Mesenchymal stem cell (in vitro differentiated cells and primary cell): ENCODE data around the gene GATAD2B. TPM values are rescaled to one million over a fixed set of nuclear protein-coding genes. Genes with fewer than 3 reads are reported as not detected.

ENCODE experiments used
- DNase-seq: peaks from one replicate; pipeline ENCODE4 v3.0.0-alpha.2; 2013
- H2AFZ ChIP-seq: one replicate; pipeline ENCODE4 v1.6.1; 2013; ENCODE audit warnings: low read depth, mild to moderate bottlenecking, control low read depth, inconsistent platforms, low read length, moderate library complexity
- H2AK5ac ChIP-seq: 2 replicates; pipeline ENCODE4 v1.6.1; 2013; ENCODE audit warnings: low read length, moderate library complexity, mild to moderate bottlenecking, inconsistent platforms; ENCODE audit not compliant: severe bottlenecking
- H2BK120ac ChIP-seq: one replicate; pipeline ENCODE4 v1.6.1; 2013; ENCODE audit warnings: low read depth, mild to moderate bottlenecking, inconsistent platforms, low read length, moderate library complexity
- H2BK12ac ChIP-seq, 2 experiments: one replicate each; pipeline ENCODE4 v1.6.1; 2013; ENCODE audit warnings: inconsistent platforms in 2 of 2, low read length in 2 of 2, mild to moderate bottlenecking in 2 of 2, moderate library complexity in 2 of 2, control low read depth in 1 of 2
- H2BK15ac ChIP-seq: one replicate; pipeline ENCODE4 v1.6.1; 2013; ENCODE audit warnings: mild to moderate bottlenecking, low read depth, inconsistent platforms; ENCODE audit not compliant: poor library complexity, severe bottlenecking
- H2BK5ac ChIP-seq: 2 replicates; pipeline ENCODE4 v1.6.1; 2013; ENCODE audit warnings: low read depth, mild to moderate bottlenecking, low read length, control low read depth, inconsistent platforms; ENCODE audit not compliant: poor library complexity, severe bottlenecking
- H3K14ac ChIP-seq, 2 experiments: one replicate each; pipeline ENCODE4 v1.6.1; 2013; ENCODE audit warnings: inconsistent platforms in 2 of 2, low read length in 2 of 2, control low read depth in 1 of 2, mild to moderate bottlenecking in 1 of 2, moderate library complexity in 1 of 2
- H3K18ac ChIP-seq, 2 experiments: one replicate each; pipeline ENCODE4 v1.6.1; 2013; ENCODE audit warnings: inconsistent platforms in 2 of 2, low read length in 2 of 2, control low read depth in 1 of 2, low read depth in 1 of 2, mild to moderate bottlenecking in 1 of 2
- H3K23ac ChIP-seq, 2 experiments: one replicate each; pipeline ENCODE4 v1.6.1; 2013; ENCODE audit warnings: inconsistent platforms in 2 of 2, low read length in 2 of 2, mild to moderate bottlenecking in 2 of 2, moderate library complexity in 2 of 2, control low read depth in 1 of 2
- H3K27ac ChIP-seq: 2 replicates; pipeline ENCODE4 v1.5.1; 2013; ENCODE audit warnings: mild to moderate bottlenecking, moderate library complexity, low read length, control low read depth, inconsistent platforms; ENCODE audit not compliant: poor library complexity, severe bottlenecking
- H3K27me3 ChIP-seq, 2 experiments: 2 replicates each; pipeline versions ENCODE4 v1.6.1 to v1.7.0; 2013; ENCODE audit warnings: low read length in 2 of 2, mild to moderate bottlenecking in 2 of 2, moderate library complexity in 2 of 2, control low read depth in 1 of 2, inconsistent platforms in 1 of 2; ENCODE audit not compliant: control insufficient read depth in 1 of 2, insufficient read depth in 1 of 2
- H3K36me3 ChIP-seq, 2 experiments: 2 replicates each; pipeline versions ENCODE4 v1.6.1 to v1.7.0; 2013; ENCODE audit warnings: low read length in 2 of 2, control low read depth in 1 of 2, inconsistent platforms in 1 of 2, low read depth in 1 of 2, mild to moderate bottlenecking in 1 of 2; ENCODE audit not compliant: insufficient read depth in 2 of 2, control insufficient read depth in 1 of 2
- H3K4ac ChIP-seq, 2 experiments: one replicate each; pipeline ENCODE4 v1.6.1; 2013; ENCODE audit warnings: inconsistent platforms in 2 of 2, low read length in 2 of 2, mild to moderate bottlenecking in 2 of 2, moderate library complexity in 2 of 2, control low read depth in 1 of 2, low read depth in 1 of 2
- H3K4me1 ChIP-seq: 2 replicates; pipeline ENCODE4 v1.6.1; 2013; ENCODE audit warnings: low read depth, low read length, control low read depth; ENCODE audit not compliant: control insufficient read depth, insufficient read depth
- H3K4me2 ChIP-seq: 2 replicates; pipeline ENCODE4 v1.6.1; 2013; ENCODE audit warnings: low read length, mild to moderate bottlenecking, inconsistent platforms; ENCODE audit not compliant: poor library complexity, severe bottlenecking
- H3K4me3 ChIP-seq, 2 experiments: 2 replicates each; pipeline versions ENCODE4 v1.5.1 to v1.7.0; 2013; ENCODE audit warnings: low read length in 2 of 2, mild to moderate bottlenecking in 2 of 2, control low read depth in 1 of 2, low read depth in 1 of 2; ENCODE audit not compliant: insufficient read depth in 1 of 2
- H3K79me1 ChIP-seq: replicated peaks from 2 replicates; pipeline ENCODE4 v1.6.1; 2013; ENCODE audit warnings: mild to moderate bottlenecking, control low read depth, low read length, inconsistent platforms; ENCODE audit not compliant: poor library complexity, severe bottlenecking
- H3K9ac ChIP-seq: 2 replicates; pipeline ENCODE4 v1.7.0; 2013; ENCODE audit warnings: mild to moderate bottlenecking, low read length, moderate library complexity
- H3K9me3 ChIP-seq: 2 replicates; pipeline ENCODE4 v1.7.0; 2013; ENCODE audit warnings: mild to moderate bottlenecking, low read length; ENCODE audit not compliant: control insufficient read depth
- H4K8ac ChIP-seq: one replicate; pipeline ENCODE4 v1.6.1; 2013; ENCODE audit warnings: inconsistent platforms, mild to moderate bottlenecking, low read length, moderate library complexity
- H4K91ac ChIP-seq: one replicate; pipeline ENCODE4 v1.6.1; 2013; ENCODE audit warnings: mild to moderate bottlenecking, low read length, inconsistent platforms
- WGBS: methylation state at CpG from one replicate; pipeline ENCODE4 v1.1.7; 2013; ENCODE audit warnings: mixed read lengths; 5-methylcytosine and 5-hydroxymethylcytosine counted together
- polyA plus RNA-seq, 2 experiments: library from polyadenylated mRNA; stranded (reverse); fragments of 200-250 nt; gene quantifications; one replicate each; pipeline ENCODE4 v1.2.3, GENCODE V29; 2013

Gene GATAD2B
- polyA plus RNA-seq (2013, experiment 1 of 2), result 15.0 TPM
- 14.1 TPM for polyA plus RNA-seq (2013, experiment 2 of 2)

GRCh38 chr1:153922972-153923925 is at the start of gene GATAD2B:
Gene GATAD2B (minus strand): TSS chr1:153922972. CDS start chr1:153828347, 94,625 bp downstream.
- Histone ChIP-seq H3K4me1 (peaks cover 7% of the 10 kb centered on the region), H3K4ac (peak within 1 kb of the TSS; percentile 82 to 94), H3K27me3 (no peaks in the 10 kb centered on the region), H3K14ac (peak within 1 kb of the TSS in 1 of 2 experiments; percentile 97), H3K23ac (peak within 1 kb of the TSS in 1 of 2 experiments; percentile 97), H2BK120ac (peak within 1 kb of the TSS; percentile 65), H4K8ac (peak within 1 kb of the TSS; percentile 91), H3K27ac (peak within 1 kb of the TSS; percentile 88), H3K4me2 (peak within 1 kb of the TSS; percentile 82), H3K36me3 (no peaks in the 10 kb centered on the region), H3K4me3 (peak within 1 kb of the TSS; percentile 95 to 97), H2BK5ac (peak within 1 kb of the TSS; percentile 50), H3K18ac (peak within 1 kb of the TSS; percentile 56 to 99), H4K91ac (peak within 1 kb of the TSS; percentile 90), H3K9ac (peak within 1 kb of the TSS; percentile 95), H2BK12ac (peak within 1 kb of the TSS; percentile 65 to 83), H3K79me1 (no peaks in the 10 kb centered on the region), H2AFZ (peak within 1 kb of the TSS; percentile 94), H2AK5ac (peak within 1 kb of the TSS; percentile 13), H2BK15ac (peak within 1 kb of the TSS; percentile 88), H3K9me3 (no peaks in the 10 kb centered on the region)
- WGBS, result under 1% methylated on average over 51 of the region's 53 CpGs
- DNase-seq, result peak; percentile 100

GRCh38 chr1:153970346-153970745 is 47.6 kb upstream of the GATAD2B start:
- Histone ChIP-seq H3K4ac (no peak overlapping the region), H2BK120ac (no peak overlapping the region), H3K79me1 (peaks cover 10% of the 10 kb centered on the region), H3K9me3 (no peaks in the 10 kb centered on the region), H3K18ac (no peak overlapping the region), H3K4me3 (no peak overlapping the region), H3K36me3 (peaks cover 19 to 26% of the 10 kb centered on the region in 2 experiments), H3K14ac (no peak overlapping the region), H3K9ac (no peak overlapping the region), H3K27ac (no peak overlapping the region), H2BK5ac (no peak overlapping the region), H3K27me3 (no peaks in the 10 kb centered on the region), H3K23ac (no peak overlapping the region), H2AK5ac (no peak overlapping the region), H2BK12ac (no peak overlapping the region), H3K4me2 (no peak overlapping the region), H2BK15ac (no peak overlapping the region), H4K8ac (no peak overlapping the region), H2AFZ (no peak overlapping the region), H3K4me1 (peaks cover 10% of the 10 kb centered on the region), H4K91ac (no peak overlapping the region)
- no peak for DNase-seq
- 93% methylated on average over 2 of the region's 2 CpGs for whole genome bisulfite sequencing

- Histone ChIP-seq H2BK12ac (no peak overlapping the region), H2BK5ac (no peak overlapping the region), H2BK15ac (no peak overlapping the region), H3K27ac (no peak overlapping the region), H2BK120ac (no peak overlapping the region), H3K36me3 (peaks cover 14 to 16% of the 10 kb centered on the region in 2 experiments), H4K8ac (no peak overlapping the region), H3K4ac (no peak overlapping the region), H3K4me2 (no peak overlapping the region), H3K4me1 (peaks cover 10% of the 10 kb centered on the region), H3K9me3 (no peaks in the 10 kb centered on the region), H3K23ac (peak overlapping the region in 1 of 2 experiments; percentile 27), H2AFZ (no peak overlapping the region), H3K79me1 (peaks cover 10% of the 10 kb centered on the region), H3K4me3 (peak overlapping the region in 1 of 2 experiments; percentile 95), H3K14ac (no peak overlapping the region), H4K91ac (peak overlapping the region; percentile 56), H3K18ac (no peak overlapping the region), H3K9ac (no peak overlapping the region), H3K27me3 (no peaks in the 10 kb centered on the region), H2AK5ac (peak overlapping the region; percentile 68)
- 100% methylated on average over 2 of the region's 2 CpGs for WGBS
- no peak for DNase-seq
Measured at GRCh38 chr1:153968972-153969371, 46.2 kb upstream of the GATAD2B start.

GRCh38 chr1:153968408-153968807 is 45.6 kb upstream of the GATAD2B start:
- Histone ChIP-seq H3K9ac (peak overlapping the region; percentile 89), H2BK12ac (peak overlapping the region in 1 of 2 experiments; percentile 21), H2BK5ac (no peak overlapping the region), H3K9me3 (no peaks in the 10 kb centered on the region), H3K27ac (no peak overlapping the region), H3K4me1 (peaks cover 10% of the 10 kb centered on the region), H4K91ac (peak overlapping the region; percentile 74), H3K4me3 (peak overlapping the region in 1 of 2 experiments; percentile 95), H3K23ac (no peak overlapping the region), H3K18ac (no peak overlapping the region), H3K27me3 (no peaks in the 10 kb centered on the region), H3K4me2 (peak overlapping the region; percentile 72), H3K79me1 (peaks cover 10% of the 10 kb centered on the region), H3K14ac (peak overlapping the region in 1 of 2 experiments; percentile 18), H2AFZ (no peak overlapping the region), H3K36me3 (peaks cover 8 to 10% of the 10 kb centered on the region in 2 experiments), H3K4ac (peak overlapping the region; percentile 69 to 94), H2BK120ac (no peak overlapping the region), H4K8ac (peak overlapping the region; percentile 97), H2BK15ac (no peak overlapping the region), H2AK5ac (peak overlapping the region; percentile 11)
- WGBS, result 96% methylated on average over 13 of the region's 13 CpGs
- DNase-seq, result no peak
